GM12878 (cell line): Measurements from ENCODE around the gene SPRR2A. TPM values are rescaled to one million over a fixed set of nuclear protein-coding genes. Genes with fewer than 3 reads are reported as not detected.

Source experiments
- ATAC-seq: fragments of 200-7000 bp; cut with Tn5 transposase; 3 replicates; pipeline ENCODE4 v1.9.1; 2020; ENCODE audit warnings: mild to moderate bottlenecking, moderate library complexity
- BruUV-seq: library from RNA; stranded (reverse); fragments of 400-500 nt; replicated peaks from 2 replicates; lab custom pipeline; 2021; lab: Mats Ljungman, UMichigan
- CTCF ChIA-PET: fragments of 300-600 bp; sonication (Branson Sonifier 250); formaldehyde crosslinking; extraction: SDS; loops from one replicate; lab custom pipeline; 2021; ENCODE audit warnings: inconsistent platforms; lab: Yijun Ruan, JAX
- POLR2A ChIA-PET: fragments of 350-600 bp; formaldehyde crosslinking; extraction: SDS; loops from one replicate; lab custom pipeline; 2021; ENCODE audit warnings: inconsistent platforms; lab: Charles Lee
- RAD21 ChIA-PET: fragments of 300-600 bp; sonication (Branson Sonifier 250); formaldehyde crosslinking; loops from one replicate; lab custom pipeline; 2023; ENCODE audit warnings: antibody characterized with exemption; ENCODE audit not compliant: unreplicated experiment; lab: Charles Lee
- SMC1A ChIA-PET: fragments of 300-600 bp; sonication (Branson Sonifier 250); formaldehyde crosslinking; loops from one replicate; lab custom pipeline; 2023; ENCODE audit not compliant: unreplicated experiment, uncharacterized antibody; lab: Charles Lee
- DNase-seq: peaks from one replicate; pipeline ENCODE4 v3.0.0-alpha.2; 2011; ENCODE audit warnings: low read depth, low spot score
- FAIRE-seq: peaks from 3 replicates; lab custom pipeline; 2011; peaks lifted over from hg19 to GRCh38; lab: Jason Lieb, UNC
- H2AFZ ChIP-seq: 2 replicates; pipeline ENCODE4 v1.6.0; 2011; ENCODE audit warnings: low read depth, low read length, control low read depth; ENCODE audit not compliant: control insufficient read depth
- H3K27ac ChIP-seq: 2 replicates; pipeline ENCODE4 v1.5.1; 2011; ENCODE audit warnings: control low read depth; ENCODE audit not compliant: control insufficient read depth, insufficient read depth
- H3K27me3 ChIP-seq, 2 experiments: replicated peaks in 1 of 2; 2 replicates each; pipeline versions ENCODE4 v1.6.0 to v1.6.1; 2011; ENCODE audit warnings: low read length in 1 of 2; ENCODE audit not compliant: control insufficient read depth in 2 of 2, insufficient read depth in 2 of 2
- H3K36me3 ChIP-seq, 2 experiments: 2 replicates each; pipeline ENCODE4 v1.5.1; 2011; ENCODE audit warnings: low read length in 1 of 2; ENCODE audit not compliant: control insufficient read depth in 2 of 2, insufficient read depth in 2 of 2
- H3K4me1 ChIP-seq: 2 replicates; pipeline ENCODE4 v1.6.1; 2011; ENCODE audit warnings: mild to moderate bottlenecking, low read length, moderate library complexity, mixed read lengths; ENCODE audit not compliant: control insufficient read depth, insufficient read depth
- H3K4me2 ChIP-seq: 2 replicates; pipeline ENCODE4 v1.6.0; 2011; ENCODE audit warnings: control low read depth; ENCODE audit not compliant: control insufficient read depth, insufficient read depth
- H3K4me3 ChIP-seq: fragments of 200-600 bp; sonication (generic); 2 replicates; pipeline ENCODE4 v1.5.1; 2016
- H3K79me2 ChIP-seq: 2 replicates; pipeline ENCODE4 v1.6.0; 2011; ENCODE audit warnings: low read length; ENCODE audit not compliant: control insufficient read depth, insufficient read depth
- H3K9ac ChIP-seq: 2 replicates; pipeline ENCODE4 v1.8.0; 2011; ENCODE audit warnings: low read length, control low read depth, mixed read lengths; ENCODE audit not compliant: control insufficient read depth, insufficient read depth
- H3K9me3 ChIP-seq: replicated peaks from 3 replicates; pipeline ENCODE4 v1.5.1; 2011; ENCODE audit warnings: mild to moderate bottlenecking, low read length; ENCODE audit not compliant: control insufficient read depth, insufficient read depth
- H4K20me1 ChIP-seq: 2 replicates; pipeline ENCODE4 v1.6.0; 2011; ENCODE audit not compliant: control insufficient read depth, insufficient read depth
- EED ChIP-seq: sonication (generic); IDR thresholded peaks from 2 replicates; pipeline ENCODE4 v1.6.1; 2016; ENCODE audit warnings: antibody characterized with exemption, low read depth
- EGR1 ChIP-seq, 2 experiments: IDR thresholded peaks; 1 replicate in 1 of 2; 2 replicates in 1 of 2; pipeline ENCODE4 v1.6.1; 2011 to 2012; ENCODE audit warnings: low read depth in 2 of 2, low read length in 2 of 2, borderline replicate concordance in 1 of 2, mild to moderate bottlenecking in 1 of 2, moderate library complexity in 1 of 2
- MXI1 ChIP-seq: fragments of 150-350 bp; IDR thresholded peaks from 2 replicates; pipeline ENCODE4 v1.6.1; 2011; ENCODE audit warnings: low read depth, mild to moderate bottlenecking, inconsistent platforms, low read length, improper control_type of control experiment
- POLR2AphosphoS2 ChIP-seq: IDR thresholded peaks from 2 replicates; pipeline ENCODE4 v1.6.1; 2011; ENCODE audit warnings: low read depth, mild to moderate bottlenecking, low read length, improper control_type of control experiment, moderate library complexity
- RB1 ChIP-seq: fragments of 450-650 bp; formaldehyde crosslinking; IDR thresholded peaks from 2 replicates; pipeline ENCODE4 v1.6.1; 2017; ENCODE audit warnings: mild to moderate bottlenecking, borderline replicate concordance
- WGBS: methylation state at CpG from one replicate; pipeline ENCODE4 v1.1.6; 2016; ENCODE audit warnings: low lambda C conversion rate; ENCODE audit not compliant: insufficient replicate concordance, insufficient coverage; ENCODE audit errors: missing lambda C conversion rate; 5-methylcytosine and 5-hydroxymethylcytosine counted together
- in situ Hi-C: fragments of 300-500 bp; cut with MboI; formaldehyde crosslinking; loops from 9 replicates; pipeline ENCODE4 v1.14.3; 2018; ENCODE audit warnings: mixed read lengths
- intact Hi-C: fragments of 100-400 bp; cut with micrococcal nuclease; formaldehyde crosslinking; loops from one replicate; pipeline ENCODE4 v1.14.2; 2022; ENCODE audit not compliant: unreplicated experiment
- polyA plus RNA-seq, 11 experiments: library from polyadenylated mRNA; depleted of rRNA in 4 of 11; unstranded in 6 of 11; stranded (reverse) in 5 of 11; fragments of >200 nt; fragmentation: Nextera tagmentation in 4 of 11; fragmentation: Illumina TruSeq in 1 of 11; extraction: Ambion mirVana in 4 of 11; extraction: Trizol in 1 of 11; gene quantifications; 1 replicate in 1 of 11; 2 replicates in 10 of 11; pipeline versions ENCODE4 v1.2.1 to v1.2.3, GENCODE V29; 2011 to 2016; ENCODE audit warnings: inconsistent platforms in 2 of 11, missing spikeins in 2 of 11, low read depth in 1 of 11
- total RNA-seq, 4 experiments: library from RNA; depleted of rRNA in 3 of 4; stranded (reverse); fragments of >200 nt in 3 of 4; fragmentation: Illumina TruSeq in 1 of 4; extraction: Trizol in 1 of 4; gene quantifications; 2 replicates each; pipeline versions ENCODE4 v1.2.1 to v1.2.3, GENCODE V29; 2013 to 2021
- TF ChIP-seq, protein P1 (sequence below): IDR thresholded peaks from 2 replicates; pipeline ENCODE4 v1.6.1; 2011; ENCODE audit warnings: mild to moderate bottlenecking, low read depth, low read length, moderate library complexity; ENCODE audit not compliant: insufficient replicate concordance

Gene SPRR2A
- total and polyA plus RNA-seq, 10 of the 15 experiments (the other 5 are each of a cell fraction or from before 2014, with no cell fraction given), result not detected

DNA sequence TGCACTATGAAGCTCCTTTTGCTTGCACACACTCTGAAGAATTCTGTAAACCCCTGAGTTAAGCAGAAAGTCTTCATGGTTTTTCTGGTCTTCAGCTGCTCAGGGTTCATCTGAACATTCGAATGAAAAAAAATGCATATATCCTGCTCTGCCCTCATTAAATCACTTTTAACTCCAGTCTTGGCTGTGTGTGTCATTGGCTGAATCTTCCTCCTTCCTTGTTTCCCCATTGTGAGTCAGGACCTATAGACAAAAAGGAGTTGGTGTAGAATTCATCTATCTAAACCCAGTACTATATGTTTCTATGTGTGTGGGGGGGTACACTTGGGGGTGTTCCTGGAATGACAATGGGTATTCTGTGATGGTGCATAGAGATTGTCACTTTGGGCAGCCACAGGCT is 32.9 kb downstream of the SPRR2A start:
- WGBS, result 0% methylated on average over 1 of the region's 1 CpG
- TF ChIP-seq EED (no peak), POLR2AphosphoS2 (no peak), EGR1 (IDR thresholded peaks at IDR 0.05; ENCODE audit: borderline replicate concordance in 1 of 2, low read depth in 2 of 2, low read length in 2 of 2) (no peak), RB1 (no peak)
- TF ChIP-seq, protein P1, sequence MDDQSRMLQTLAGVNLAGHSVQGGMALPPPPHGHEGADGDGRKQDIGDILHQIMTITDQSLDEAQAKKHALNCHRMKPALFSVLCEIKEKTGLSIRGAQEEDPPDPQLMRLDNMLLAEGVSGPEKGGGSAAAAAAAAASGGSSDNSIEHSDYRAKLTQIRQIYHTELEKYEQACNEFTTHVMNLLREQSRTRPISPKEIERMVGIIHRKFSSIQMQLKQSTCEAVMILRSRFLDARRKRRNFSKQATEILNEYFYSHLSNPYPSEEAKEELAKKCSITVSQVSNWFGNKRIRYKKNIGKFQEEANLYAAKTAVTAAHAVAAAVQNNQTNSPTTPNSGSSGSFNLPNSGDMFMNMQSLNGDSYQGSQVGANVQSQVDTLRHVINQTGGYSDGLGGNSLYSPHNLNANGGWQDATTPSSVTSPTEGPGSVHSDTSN, result no peak
- no peaks in the 10 kb centered on the region for H3K4me1 ChIP-seq
- ATAC-seq (no peak), FAIRE-seq (no peak), DNase-seq (no peak)
- H4K20me1 ChIP-seq, result no peaks in the 10 kb centered on the region
- in situ Hi-C loops, result no loop called here
- ChIA-PET RAD21 (no interaction called here), CTCF (interaction anchor here (0.9 kb wide), 1 partner anchor 61 kb away, joined by 3 read pairs; no protein-coding TSS in a partner anchor), SMC1A (interaction anchor here (1.0 kb wide), 1 partner anchor 18 kb away, joined by 3 read pairs; no protein-coding TSS in a partner anchor), POLR2A (no interaction called here)
- no peak overlapping the region for H3K9ac ChIP-seq
- H3K9me3 ChIP-seq, result no peaks in the 10 kb centered on the region
- H3K4me3 ChIP-seq, result no peak overlapping the region
- BruUV-seq, result no TSS peak
- H3K36me3 ChIP-seq, result no peaks in the 10 kb centered on the region
- H3K27ac ChIP-seq, result no peak overlapping the region
- H3K27me3 ChIP-seq, result no peaks in the 10 kb centered on the region
- H3K4me2 ChIP-seq, result no peak overlapping the region
- intact Hi-C loops, result no loop called here
- no peaks in the 10 kb centered on the region for H3K79me2 ChIP-seq
- H2AFZ ChIP-seq, result no peak overlapping the region

DNA sequence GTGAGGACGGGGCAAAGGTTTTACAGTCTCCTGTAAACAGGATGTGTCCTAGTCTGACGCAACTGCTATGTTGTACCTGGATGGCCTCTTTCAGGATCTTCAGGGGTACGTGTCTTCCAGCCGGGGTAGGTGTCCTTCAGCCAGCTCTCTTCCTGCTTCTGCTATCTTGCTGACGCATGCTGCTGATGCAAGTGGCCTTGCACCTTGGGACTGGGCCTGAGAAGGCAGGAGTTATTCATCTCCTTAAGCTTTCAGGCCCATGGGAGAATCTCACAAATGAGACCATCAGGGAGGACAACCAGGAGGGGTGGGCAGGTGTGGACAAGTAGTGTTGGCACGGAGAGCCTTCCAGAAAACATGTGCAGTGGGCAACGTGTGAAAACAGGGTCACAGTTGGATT is 34.2 kb downstream of the SPRR2A start:
- RAD21 ChIA-PET, result no interaction called here
- no TSS peak for BruUV-seq

More for the DNA sequence above, 34.2 kb downstream of the SPRR2A start:
- no peaks in the 10 kb centered on the region for H3K79me2 ChIP-seq
- in situ Hi-C loops (no loop called here), intact Hi-C loops (no loop called here)
- no peaks in the 10 kb centered on the region for H4K20me1 ChIP-seq
- H3K27me3 ChIP-seq, result 0 out of 4 replicates have a peak, but pooled peaks cover 0 to 3% of the 10 kb centered on the region in 2 experiments
- POLR2A ChIA-PET, result no interaction called here
- 47% methylated on average over 7 of the region's 7 CpGs for WGBS
- DNase-seq (no peak), ATAC-seq (no peak), FAIRE-seq (no peak)
- CTCF ChIA-PET, result interaction anchor here (1.4 kb wide), 1 partner anchor 171 kb away, joined by 3 read pairs; no protein-coding TSS in a partner anchor
- SMC1A ChIA-PET, result no interaction called here
- no peak overlapping the region for H3K9ac ChIP-seq
- no peaks in the 10 kb centered on the region; the same call in 2 of the 3 replicates for H3K9me3 ChIP-seq
- no peak overlapping the region for H3K27ac ChIP-seq
- H3K4me2 ChIP-seq, result no peak overlapping the region
- no peak for TF ChIP-seq MXI1
- TF ChIP-seq, all 136 proteins: peak for 0
- Histone ChIP-seq H3K4me3 (no peak overlapping the region), H3K4me1 (no peaks in the 10 kb centered on the region), H2AFZ (no peak overlapping the region), H3K36me3 (no peaks in the 10 kb centered on the region)
